Activated effector memory CD4-positive, alpha-beta T cell treated with Interleukin-2 at 50 U/mL for 16 hours (primary cell): ENCODE measurements around the gene DDX46.
"Not testable (repeated sequence)": the region's sequence is repeated elsewhere in the genome, so short reads cannot be mapped to it uniquely, and the experiment has no call there.

Source experiments
- DNase-seq: peaks from one replicate; pipeline ENCODE4 v3.0.0-alpha.2; 2020

The DDX46 gene

GRCh38 chr5:134758504-134759341 is at the start of gene DDX46:
Gene DDX46, plus strand, starts transcription at chr5:134758779. Its CDS starts 160 bp downstream, at chr5:134758939.
- DNase-seq, result peak; percentile 93

- no peak for DNase-seq
Measured at GRCh38 chr5:134714120-134714519, 44.5 kb upstream of the DDX46 start.

- DNase-seq, result no peak
Measured at GRCh38 chr5:134714541-134714940, 44.0 kb upstream of the DDX46 start.

- not testable (repeated sequence) for DNase-seq
Measured at GRCh38 chr5:134715466-134715865, 43.1 kb upstream of the DDX46 start.

- no peak for DNase-seq
Measured at GRCh38 chr5:134724872-134725271, 33.7 kb upstream of the DDX46 start.

- no peak for DNase-seq
Measured at GRCh38 chr5:134732819-134733218, 25.8 kb upstream of the DDX46 start.

GRCh38 chr5:134735243-134735642 is 23.3 kb upstream of the DDX46 start:
- no peak for DNase-seq

GRCh38 chr5:134736173-134736812 is 22.3 kb upstream of the DDX46 start:
- DNase-seq, result no peak

- peak; percentile 97 for DNase-seq
Measured at GRCh38 chr5:134738133-134738962, 20.2 kb upstream of the DDX46 start, which contains the start of gene CAMLG. Gene CAMLG, plus strand, starts transcription at chr5:134738548. Its CDS starts 73 bp downstream, at chr5:134738621.

- peak; percentile 6 for DNase-seq
Measured at GRCh38 chr5:134738963-134739661, 19.5 kb upstream of the DDX46 start.

GRCh38 chr5:134741052-134741451 is 17.5 kb upstream of the DDX46 start:
- DNase-seq, result no peak

GRCh38 chr5:134742134-134742533 is 16.4 kb upstream of the DDX46 start:
- no peak for DNase-seq

- DNase-seq, result no peak
Measured at GRCh38 chr5:134749415-134749814, 9.2 kb upstream of the DDX46 start.

- DNase-seq, result no peak
Measured at GRCh38 chr5:134758176-134758503, 439 bp upstream of the DDX46 start.

GRCh38 chr5:134767528-134768291 is 9.1 kb downstream of the DDX46 start:
- not testable (repeated sequence) for DNase-seq

- DNase-seq, result no peak
Measured at GRCh38 chr5:134769206-134769605, 10.6 kb downstream of the DDX46 start.

- no peak for DNase-seq
Measured at GRCh38 chr5:134772461-134773125, 14.0 kb downstream of the DDX46 start.

GRCh38 chr5:134777366-134777765 is 18.8 kb downstream of the DDX46 start:
- DNase-seq, result no peak

GRCh38 chr5:134784241-134784920 is 25.8 kb downstream of the DDX46 start:
- DNase-seq, result no peak

- no peak for DNase-seq
Measured at GRCh38 chr5:134784946-134785620, 26.5 kb downstream of the DDX46 start.
